PFSK-1 (cell line): Measurements from ENCODE around the gene WNT3A.

Experiments
- FOXP2 ChIP-seq: optimal IDR thresholded peaks from 2 replicates; pipeline ENCODE3; 2011; ENCODE audit warnings: borderline replicate concordance, control low read depth, inconsistent platforms; ENCODE audit not compliant: insufficient read depth; ENCODE audit errors: extremely low read length, extremely low read depth
- POLR2AphosphoS5 ChIP-seq: IDR thresholded peaks from 2 replicates; pipeline ENCODE4 v1.6.1; 2012; ENCODE audit warnings: low read depth, mild to moderate bottlenecking, control low read depth, low read length, moderate library complexity
- TAF1 ChIP-seq: IDR thresholded peaks from 2 replicates; pipeline ENCODE4 v1.6.1; 2012; ENCODE audit warnings: low read length, control low read depth, borderline replicate concordance; ENCODE audit not compliant: insufficient read depth

DNA sequence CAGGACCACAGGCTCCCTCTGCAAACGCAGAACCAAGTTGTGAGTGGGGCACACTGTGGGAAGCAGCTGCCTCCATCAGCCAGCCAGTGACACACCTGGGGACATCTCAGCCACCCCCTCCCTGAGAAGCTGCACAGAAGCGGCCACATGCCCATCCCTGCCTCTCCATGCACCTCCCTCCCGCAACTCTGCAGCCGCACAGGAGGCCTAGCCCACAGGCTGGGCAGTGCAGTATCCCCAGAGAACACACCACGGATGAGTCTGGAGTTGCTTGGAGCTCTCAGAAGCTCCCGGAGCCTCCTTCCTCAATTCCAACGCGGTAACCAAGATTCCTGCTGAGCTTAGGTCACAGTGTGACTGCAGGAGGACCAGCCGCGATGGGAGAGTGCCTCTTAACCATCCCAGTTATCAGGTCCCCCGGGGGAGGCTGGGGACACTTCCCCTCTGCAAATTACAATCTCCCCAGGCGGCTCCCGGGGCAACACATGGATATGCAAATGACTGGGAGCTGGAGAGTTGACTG lies 1.2 kb upstream of the WNT3A start:
- TF ChIP-seq POLR2AphosphoS5 (no peak), FOXP2 (no peak), TAF1 (no peak)
